ENCODE measurements around the gene ANKRD62.

Gene ANKRD62

GRCh38 chr18:12093520-12094257 lies at the start of gene ANKRD62:
TSS of gene ANKRD62 (plus strand) at chr18:12093843. CDS start at chr18:12094018, 175 bp downstream.
- no peak for DNase-seq

DNA sequence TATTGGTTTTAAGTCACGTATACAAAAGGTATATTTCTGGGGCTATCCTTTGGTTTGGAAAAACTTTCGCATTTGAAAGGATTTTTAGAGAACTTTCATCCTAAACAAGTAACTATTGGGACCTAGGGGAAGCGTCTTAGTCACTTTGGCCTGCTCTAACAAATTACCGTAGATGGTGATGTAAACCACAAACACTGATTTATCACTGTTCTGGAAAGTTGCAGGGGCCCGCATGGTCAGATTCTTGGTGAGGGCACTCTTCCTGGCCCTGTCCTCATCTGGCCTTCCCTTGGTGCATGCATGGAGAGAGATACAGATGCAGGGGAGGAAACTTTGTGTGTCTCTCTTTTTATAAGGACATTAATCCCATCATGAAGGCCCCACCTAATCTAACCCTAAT lies 49.1 kb upstream of the ANKRD62 start:
- no peak for DNase-seq

DNA sequence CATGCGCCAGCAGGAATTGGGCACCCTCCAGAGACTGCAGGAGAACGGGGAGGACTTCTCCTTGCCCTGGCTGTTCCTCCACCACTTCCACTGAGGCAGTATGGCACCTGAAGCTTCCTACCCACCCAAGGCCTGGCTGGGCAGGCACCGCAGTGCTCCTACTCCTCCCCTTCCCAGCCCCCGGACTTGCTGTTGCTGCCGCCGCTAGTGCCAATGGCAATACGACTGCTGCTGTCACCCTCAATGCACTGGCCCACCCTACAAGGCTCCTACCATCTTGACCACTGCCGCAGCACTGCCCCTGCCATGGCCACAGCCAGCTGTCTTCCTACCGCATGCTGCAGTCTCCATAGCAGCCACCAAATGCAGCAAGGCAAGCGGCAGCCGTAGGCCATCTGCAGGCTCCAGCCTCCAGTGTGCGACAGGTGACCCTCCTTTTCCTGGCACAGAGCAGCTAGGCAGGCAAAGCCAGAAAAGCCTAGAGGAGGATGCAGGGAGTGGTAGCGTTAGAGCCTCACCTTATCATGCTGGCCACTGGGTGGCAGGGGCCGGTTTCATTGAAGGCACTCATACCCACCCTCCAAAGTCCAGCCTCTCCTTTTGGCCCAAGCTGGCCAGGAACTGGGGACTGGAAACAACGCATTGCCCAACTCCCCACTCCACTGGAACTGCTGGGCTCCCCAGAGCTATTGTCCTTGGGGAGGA lies 47.4 kb upstream of the ANKRD62 start:
- DNase-seq = no peak

- no peak for DNase-seq
Measured at GRCh38 chr18:12046751-12047335, 46.8 kb upstream of the ANKRD62 start.

GRCh38 chr18:12048010-12048826 lies 45.4 kb upstream of the ANKRD62 start:
- no peak for DNase-seq

DNA sequence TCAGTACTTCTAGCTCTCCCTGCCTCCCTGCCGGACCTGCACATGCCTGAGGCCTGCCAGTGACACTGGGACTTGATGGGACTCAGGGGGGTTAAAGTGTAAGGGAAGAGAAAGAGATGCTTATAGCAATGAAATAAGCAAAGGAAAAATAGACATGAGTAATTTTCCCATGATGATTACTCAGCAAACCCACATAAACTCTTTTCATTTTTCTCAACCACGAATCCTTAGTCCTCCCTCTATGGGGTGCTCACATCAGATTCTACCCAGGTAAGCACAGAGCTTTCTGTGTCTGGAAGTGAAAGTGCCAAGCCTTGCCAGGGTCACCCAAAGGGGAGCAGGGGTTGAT lies 44.8 kb upstream of the ANKRD62 start:
- no peak for DNase-seq

DNA sequence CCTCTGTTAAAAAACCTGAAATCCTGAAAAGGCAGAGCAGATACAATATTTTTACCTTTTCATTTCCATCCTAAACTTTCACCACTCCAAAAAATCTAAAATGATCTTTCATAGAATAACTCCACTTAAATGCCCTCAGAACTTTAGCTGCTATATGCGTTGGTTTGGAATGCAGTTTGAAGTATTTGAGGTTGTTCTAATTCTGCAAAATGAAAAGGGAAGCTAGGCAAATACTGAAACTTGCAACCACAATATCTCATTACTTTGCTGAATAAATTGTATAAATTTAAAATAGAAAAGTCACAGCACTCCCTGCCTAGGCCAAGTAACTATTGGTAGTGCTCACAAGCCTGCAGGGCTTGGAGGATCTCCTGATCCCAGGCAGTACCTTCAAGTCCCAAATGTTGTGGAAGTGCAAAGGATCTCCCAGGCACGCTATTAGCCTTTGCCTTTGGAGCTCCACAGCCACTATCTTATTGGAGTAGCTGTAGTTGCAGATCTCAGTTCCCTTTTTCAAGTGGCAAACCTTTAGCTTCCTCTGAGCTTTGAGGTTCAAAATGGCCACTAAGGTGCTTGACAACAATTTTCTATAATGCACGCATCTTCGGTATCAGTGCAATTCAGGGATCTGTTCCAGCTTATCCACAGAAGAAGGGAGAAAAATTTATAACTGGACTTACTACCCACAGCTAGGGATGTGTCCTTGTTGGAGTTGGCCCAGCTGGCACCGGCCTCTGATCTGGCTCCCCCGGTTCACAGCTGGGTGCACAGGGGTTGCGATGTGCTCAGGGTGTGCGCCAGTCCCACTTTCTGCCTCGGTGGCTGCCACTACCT lies 43.4 kb upstream of the ANKRD62 start:
- DNase-seq = no peak

GRCh38 chr18:12052866-12053265 lies 40.8 kb upstream of the ANKRD62 start:
- no peak for DNase-seq

DNA sequence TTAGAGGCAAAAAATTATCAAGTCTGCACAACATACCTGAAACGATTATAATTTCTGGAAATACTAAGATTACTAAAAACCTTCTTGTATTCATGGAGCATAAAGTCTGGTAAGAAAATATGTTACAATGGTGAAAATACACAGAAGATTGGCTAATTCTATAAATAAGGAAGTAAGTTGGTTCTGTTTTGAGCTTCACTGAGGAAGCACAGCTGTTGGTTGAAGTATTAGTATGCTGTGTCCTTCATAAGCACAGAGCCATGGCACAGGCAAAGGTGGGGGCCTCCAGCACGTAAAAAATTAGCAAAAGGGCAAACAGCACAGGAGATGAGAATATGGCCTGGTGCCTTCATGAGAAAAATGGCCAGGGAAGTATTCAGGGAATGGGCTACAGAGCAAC lies 40.4 kb upstream of the ANKRD62 start:
- no peak for DNase-seq

DNA sequence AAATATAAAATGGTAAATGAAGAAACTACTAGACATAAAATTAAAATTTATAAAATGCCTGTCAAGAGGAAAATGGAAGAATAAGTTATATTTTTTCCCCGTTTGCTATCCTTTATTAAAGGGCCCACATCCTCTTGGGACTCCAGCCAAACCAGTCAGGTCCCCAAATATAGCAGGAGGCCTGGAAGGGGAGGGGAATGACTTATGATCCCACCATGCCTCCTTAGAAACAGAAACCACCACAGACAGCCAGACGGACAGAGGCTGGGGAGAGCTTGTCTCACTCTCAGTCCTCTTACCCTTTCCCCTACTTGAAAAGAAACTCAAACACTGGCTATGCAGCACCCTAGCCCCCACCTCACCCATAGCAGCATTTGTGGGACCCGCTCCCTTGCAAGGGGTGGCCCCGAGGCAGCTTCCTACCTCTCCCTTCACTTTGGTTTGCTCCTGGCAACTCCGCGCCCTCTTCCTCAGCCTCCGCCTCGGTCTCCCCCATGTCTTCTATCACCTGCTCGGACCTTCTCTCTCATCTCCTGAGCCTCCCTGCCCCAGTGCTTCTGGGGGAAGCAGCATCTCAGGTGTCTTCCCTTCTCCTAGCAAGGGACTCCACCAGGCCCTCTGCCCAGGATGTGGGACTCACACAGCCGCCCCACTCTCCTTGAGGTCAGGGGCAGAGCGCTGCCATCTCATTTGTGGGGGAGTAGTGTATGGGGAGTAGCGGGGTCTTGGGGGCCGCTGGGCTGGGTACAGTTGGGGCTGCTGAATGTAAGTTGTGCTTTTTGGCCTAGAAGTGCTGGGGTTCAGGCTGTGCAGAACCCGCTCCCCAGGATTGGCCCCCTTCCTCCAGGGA lies 37.4 kb upstream of the ANKRD62 start:
- no peak for DNase-seq

GRCh38 chr18:12056884-12057402 lies 36.7 kb upstream of the ANKRD62 start:
- no peak for DNase-seq

GRCh38 chr18:12057419-12058039 lies 36.1 kb upstream of the ANKRD62 start:
- DNase-seq = no peak

DNA sequence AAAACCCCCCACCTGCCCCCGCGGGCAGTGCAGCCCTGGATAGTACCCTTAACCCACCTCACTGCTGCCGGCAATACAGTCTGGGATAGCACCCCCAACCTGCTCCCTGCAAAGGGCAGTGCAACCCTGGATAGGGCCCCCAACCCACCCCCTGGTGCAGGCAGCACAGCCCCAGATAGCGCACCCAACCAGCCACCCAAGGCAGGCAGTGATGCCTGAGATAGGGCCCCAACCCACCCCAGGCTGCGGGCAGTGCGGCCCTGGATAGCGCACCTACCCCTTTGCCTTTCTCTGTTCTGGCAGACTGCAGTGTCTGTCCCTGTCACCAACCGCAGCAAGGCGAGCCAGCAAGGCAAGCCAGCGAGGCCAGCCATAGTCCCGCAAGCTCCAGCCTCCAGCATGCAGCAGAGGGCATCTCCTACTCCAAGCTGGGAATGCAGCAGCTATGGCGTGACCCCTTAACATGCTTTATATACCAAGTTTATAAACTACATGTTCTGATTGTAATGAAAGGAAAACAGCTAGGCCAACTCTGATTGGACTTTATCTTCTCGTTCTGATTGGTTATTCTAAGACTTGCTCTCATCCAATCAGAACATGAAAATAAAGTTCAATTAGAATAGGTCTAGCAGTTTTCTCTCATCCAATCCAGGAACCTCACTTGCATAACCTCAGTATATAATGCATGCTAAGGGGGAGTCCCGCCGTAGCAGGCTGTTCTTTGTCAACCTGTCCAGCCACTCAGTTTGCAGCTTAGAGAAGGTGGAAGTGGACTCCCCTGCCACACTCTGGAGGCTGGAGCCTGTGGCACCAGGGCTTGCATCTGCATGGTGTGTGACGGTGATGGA lies 34.1 kb upstream of the ANKRD62 start:
- DNase-seq = no peak

DNA sequence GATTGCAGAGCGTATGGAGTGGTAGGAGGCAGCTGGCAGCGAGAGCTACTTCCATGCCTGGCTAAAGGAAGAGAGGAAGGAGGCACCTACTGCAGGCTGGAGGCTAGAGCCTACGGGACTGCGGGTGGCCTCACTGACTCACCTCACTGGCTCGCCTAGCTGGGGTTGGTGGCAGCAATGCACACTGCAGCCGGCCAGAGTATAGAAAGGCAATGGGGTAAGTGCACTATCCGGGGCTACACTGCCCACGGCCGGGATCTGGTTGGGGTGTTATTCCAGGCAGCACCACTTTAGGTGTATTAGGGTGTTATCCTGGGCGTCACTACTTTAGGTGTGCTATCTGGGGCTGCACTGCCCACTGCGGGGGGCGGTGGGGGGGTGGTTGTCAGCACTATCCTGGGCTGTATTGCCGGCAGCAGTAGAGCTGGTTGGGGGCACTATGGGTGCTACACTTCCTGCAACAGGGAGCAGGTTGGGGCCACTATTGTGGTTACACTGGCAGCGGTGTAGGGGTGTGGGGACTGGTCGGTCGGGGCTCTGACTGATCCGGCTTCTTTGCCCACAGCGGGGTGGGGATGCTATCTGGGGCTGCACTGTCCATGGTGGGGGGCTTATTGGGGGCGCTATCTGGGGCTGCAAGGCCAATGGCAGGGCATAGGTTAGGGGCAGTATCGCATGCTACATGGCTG lies 33.3 kb upstream of the ANKRD62 start:
- no peak for DNase-seq

DNA sequence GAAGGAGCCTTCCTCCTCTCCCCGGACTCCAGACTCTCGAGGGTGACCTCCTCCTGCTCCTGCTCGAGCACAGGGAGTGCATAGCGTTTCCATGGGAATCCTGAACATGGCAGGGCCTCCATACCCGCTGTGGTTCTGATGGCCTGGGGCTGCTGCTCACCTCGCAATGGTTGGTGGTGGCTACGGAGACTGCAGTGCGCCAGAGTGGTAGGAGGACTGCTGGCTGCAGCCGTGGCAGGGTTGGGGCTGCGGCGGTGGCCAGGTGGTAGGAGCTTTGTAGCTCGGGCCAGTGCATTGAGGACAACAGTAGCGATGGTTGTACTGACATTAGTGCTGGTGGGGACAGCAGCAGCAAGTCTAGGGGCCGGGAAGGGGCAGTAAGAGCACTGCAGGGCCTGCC lies 32.0 kb upstream of the ANKRD62 start:
- DNase-seq = no peak

- no peak for DNase-seq
Measured at GRCh38 chr18:12062974-12063373, 30.7 kb upstream of the ANKRD62 start.

DNA sequence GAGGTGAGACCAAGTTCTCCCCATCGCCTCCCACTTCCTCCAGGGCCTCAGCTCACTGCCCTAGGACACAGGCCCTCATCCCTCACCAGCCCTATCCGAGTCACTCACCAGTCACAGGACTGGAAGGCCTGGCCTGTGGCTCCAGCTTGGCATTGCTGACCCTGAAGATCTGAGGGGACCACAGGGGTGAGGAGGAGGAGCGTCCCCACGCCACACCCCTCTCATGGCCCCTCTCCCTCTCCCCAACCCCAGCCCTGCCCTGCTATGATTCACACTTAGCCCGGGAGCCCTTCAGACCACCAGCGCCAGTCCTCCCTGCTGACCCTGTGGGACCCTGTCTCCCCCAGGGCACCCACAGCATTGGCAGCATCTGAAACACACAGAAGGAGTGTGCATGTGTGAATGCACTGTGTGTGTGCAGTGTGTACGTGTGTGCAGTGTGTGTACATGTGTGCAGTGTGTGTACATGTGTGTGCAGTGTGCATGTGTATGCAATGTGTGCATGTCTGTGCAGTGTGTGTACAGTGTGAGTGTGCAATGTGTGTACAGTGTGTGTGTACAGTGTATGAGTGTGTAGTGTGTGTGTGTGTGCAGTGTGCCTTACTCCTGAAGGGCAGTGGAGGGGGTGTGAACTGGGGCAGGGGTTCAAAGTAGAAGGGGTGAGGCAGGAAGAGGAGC lies 29.4 kb upstream of the ANKRD62 start:
- no peak for DNase-seq

GRCh38 chr18:12065397-12065796 lies 28.2 kb upstream of the ANKRD62 start:
- no peak for DNase-seq
